HepG2 (cell line): ENCODE measurements around the gene TOMM6. TPM values are rescaled to one million over a fixed set of nuclear protein-coding genes. Genes with fewer than 3 reads are reported as not detected.

Source experiments
- AHR ChIP-seq: IDR thresholded peaks from 2 replicates; pipeline ENCODE4 v1.6.1; 2018; ENCODE audit warnings: missing genetic modification reagents, missing compliant biosample characterization
- CEBPG ChIP-seq: IDR thresholded peaks from 2 replicates; pipeline ENCODE4 v1.6.1; 2016
- CEBPZ ChIP-seq: IDR thresholded peaks from 2 replicates; pipeline ENCODE4 v1.6.1; 2012; ENCODE audit warnings: low read length, improper control_type of control experiment
- HNRNPL ChIP-seq: fragments of 200-400 bp; formaldehyde crosslinking; IDR thresholded peaks from 2 replicates; pipeline ENCODE4 v1.6.1; 2017; ENCODE audit warnings: mild to moderate bottlenecking, low read depth, low read length
- IRF1 ChIP-seq: sonication (generic); formaldehyde crosslinking; IDR thresholded peaks from 2 replicates; pipeline ENCODE4 v1.4.0; 2020; ENCODE audit warnings: low read depth, mild to moderate bottlenecking, missing genetic modification reagents
- JUNB ChIP-seq: sonication (generic); formaldehyde crosslinking; IDR thresholded peaks from 2 replicates; pipeline ENCODE4 v1.8.0; 2022; ENCODE audit warnings: missing genetic modification reagents, mild to moderate bottlenecking, borderline replicate concordance
- MAF1 ChIP-seq: sonication (generic); formaldehyde crosslinking; IDR thresholded peaks from 2 replicates; pipeline ENCODE4 v1.5.0; 2020; ENCODE audit warnings: missing genetic modification reagents, borderline replicate concordance
- MAX ChIP-seq: IDR thresholded peaks from 2 replicates; pipeline ENCODE4 v1.6.1; 2012; ENCODE audit warnings: inconsistent platforms
- NRL ChIP-seq: sonication (generic); formaldehyde crosslinking; IDR thresholded peaks from 2 replicates; pipeline ENCODE4 v1.5.0; 2020; ENCODE audit warnings: missing genetic modification reagents, mild to moderate bottlenecking, moderate library complexity, borderline replicate concordance
- POLR2AphosphoS2 ChIP-seq: IDR thresholded peaks from 2 replicates; pipeline ENCODE4 v1.6.1; 2011; ENCODE audit warnings: low read depth, low read length, improper control_type of control experiment
- RARA ChIP-seq: IDR thresholded peaks from 2 replicates; pipeline ENCODE4 v1.6.1; 2016; ENCODE audit warnings: missing genetic modification reagents, missing compliant biosample characterization
- RARG ChIP-seq: sonication (generic); formaldehyde crosslinking; IDR thresholded peaks from 2 replicates; pipeline ENCODE4 v1.4.0; 2020; ENCODE audit warnings: low read depth, mild to moderate bottlenecking, missing genetic modification reagents
- RBFOX2 ChIP-seq: fragments of 200-400 bp; formaldehyde crosslinking; IDR thresholded peaks from 2 replicates; pipeline ENCODE4 v1.6.1; 2017; ENCODE audit warnings: low read depth, mild to moderate bottlenecking, low read length
- SKIL ChIP-seq: sonication (generic); formaldehyde crosslinking; IDR thresholded peaks from 2 replicates; pipeline ENCODE4 v1.8.0; 2022; ENCODE audit warnings: missing genetic modification reagents, mild to moderate bottlenecking, moderate library complexity, borderline replicate concordance
- TGIF2 ChIP-seq: IDR thresholded peaks from 2 replicates; pipeline ENCODE4 v1.6.1; 2016; ENCODE audit warnings: control low read depth, missing compliant biosample characterization
- ZBTB33 ChIP-seq: sonication (generic); formaldehyde crosslinking; IDR thresholded peaks from 2 replicates; pipeline ENCODE4 v1.4.0; 2020; ENCODE audit warnings: missing genetic modification reagents
- ZBTB38 ChIP-seq: sonication (generic); formaldehyde crosslinking; IDR thresholded peaks from 2 replicates; pipeline ENCODE4 v1.5.1; 2020; ENCODE audit warnings: mild to moderate bottlenecking, missing genetic modification reagents
- ZNF335 ChIP-seq: sonication (generic); formaldehyde crosslinking; IDR thresholded peaks from 2 replicates; pipeline ENCODE4 v1.4.0; 2020; ENCODE audit warnings: missing genetic modification reagents
- ZNF768 ChIP-seq: sonication (generic); formaldehyde crosslinking; IDR thresholded peaks from 2 replicates; pipeline ENCODE4 v1.4.0; 2020; ENCODE audit warnings: missing genetic modification reagents
- ZNF878 ChIP-seq: sonication (generic); formaldehyde crosslinking; IDR thresholded peaks from 2 replicates; pipeline ENCODE4 v1.8.1; 2023; ENCODE audit warnings: mild to moderate bottlenecking, missing genetic modification reagents, moderate library complexity
- polyA plus RNA-seq, 8 experiments: library from polyadenylated mRNA; depleted of rRNA in 3 of 8; stranded (reverse) in 7 of 8; unstranded in 1 of 8; fragments of >200 nt; fragmentation: Illumina TruSeq in 4 of 8; extraction: Trizol in 4 of 8; gene quantifications; 2 replicates each; pipeline versions ENCODE4 v1.2.1 to v1.2.3, GENCODE V29; 2011 to 2016; ENCODE audit warnings: low read depth in 4 of 8, missing spikeins in 1 of 8, mixed read lengths in 1 of 8; ENCODE audit not compliant: insufficient read depth in 1 of 8
- total RNA-seq, 5 experiments: library from RNA; depleted of rRNA; stranded (reverse); fragments of >200 nt; fragmentation: Illumina TruSeq; extraction: Trizol; gene quantifications; 2 replicates each; pipeline ENCODE4 v1.2.3, GENCODE V29; 2016; ENCODE audit warnings: low read depth in 1 of 5
- TF ChIP-seq, protein P1 (sequence below): sonication (generic); formaldehyde crosslinking; IDR thresholded peaks from 2 replicates; pipeline ENCODE4 v1.5.1; 2020; ENCODE audit warnings: mild to moderate bottlenecking, missing genetic modification reagents, moderate library complexity

Gene TOMM6
- total and polyA plus RNA-seq, 2 of the 13 experiments (the other 11 are each of a cell fraction or from before 2014, with no cell fraction given), result 320 to 321 TPM

DNA sequence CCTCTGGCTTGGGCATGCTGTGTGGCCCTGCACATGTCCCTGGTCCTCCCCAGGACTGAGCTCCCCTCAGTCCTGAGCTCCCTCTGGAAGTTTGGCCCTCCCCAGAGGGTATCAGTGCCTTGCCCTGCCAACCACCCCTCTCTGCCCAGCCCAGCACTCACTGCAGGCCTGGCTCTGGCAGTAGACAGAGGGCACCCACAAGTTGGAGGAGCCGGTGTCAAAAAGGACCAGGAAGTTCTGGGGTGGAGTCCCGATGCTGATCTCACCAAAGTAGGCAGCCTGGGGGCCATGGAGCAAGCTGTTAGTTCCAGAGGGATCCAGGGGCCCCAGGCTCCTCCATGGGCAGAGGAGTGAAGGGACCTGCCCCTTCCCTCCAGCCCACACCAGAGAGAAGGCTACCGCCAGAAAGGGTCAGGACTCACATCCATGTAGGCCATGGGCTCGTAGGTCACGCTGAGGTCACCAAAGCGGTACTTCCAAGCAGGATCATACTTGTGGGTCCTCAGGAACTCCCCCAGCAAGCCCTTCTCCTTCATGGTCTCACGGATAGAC is 43.2 kb upstream of the TOMM6 start (continued):
- TF ChIP-seq POLR2AphosphoS2 (no peak), ZBTB33 (CRISPR knock-in tag) (peak; percentile 96), NRL (CRISPR knock-in tag) (peak; percentile 65), ZBTB38 (CRISPR knock-in tag) (peak; percentile 50; the same call in 1 of the 2 replicates), RARG (CRISPR knock-in tag) (no peak), ZNF768 (CRISPR knock-in tag) (peak; percentile 74; the same call in 1 of the 2 replicates), RARA (CRISPR knock-in tag) (peak; percentile 46; the same call in 1 of the 2 replicates), CEBPG (CRISPR knock-in tag) (no peak), HNRNPL (peak; percentile 65; the same call in 1 of the 2 replicates), MAX (0 out of 2 replicates have a peak, but pooled peaks have one; percentile 27), IRF1 (CRISPR knock-in tag) (no peak), AHR (CRISPR knock-in tag) (0 out of 2 replicates have a peak, but pooled peaks have one; percentile 35), MAF1 (CRISPR knock-in tag) (0 out of 2 replicates have a peak, but pooled peaks have one; percentile 37), TGIF2 (CRISPR knock-in tag) (0 out of 2 replicates have a peak, but pooled peaks have one; percentile 39), ZNF878 (no peak), RBFOX2 (peak; percentile 56), JUNB (CRISPR knock-in tag) (no peak), ZNF335 (CRISPR knock-in tag) (no peak), CEBPZ (no peak), SKIL (CRISPR knock-in tag) (no peak)
- TF ChIP-seq, protein P1, sequence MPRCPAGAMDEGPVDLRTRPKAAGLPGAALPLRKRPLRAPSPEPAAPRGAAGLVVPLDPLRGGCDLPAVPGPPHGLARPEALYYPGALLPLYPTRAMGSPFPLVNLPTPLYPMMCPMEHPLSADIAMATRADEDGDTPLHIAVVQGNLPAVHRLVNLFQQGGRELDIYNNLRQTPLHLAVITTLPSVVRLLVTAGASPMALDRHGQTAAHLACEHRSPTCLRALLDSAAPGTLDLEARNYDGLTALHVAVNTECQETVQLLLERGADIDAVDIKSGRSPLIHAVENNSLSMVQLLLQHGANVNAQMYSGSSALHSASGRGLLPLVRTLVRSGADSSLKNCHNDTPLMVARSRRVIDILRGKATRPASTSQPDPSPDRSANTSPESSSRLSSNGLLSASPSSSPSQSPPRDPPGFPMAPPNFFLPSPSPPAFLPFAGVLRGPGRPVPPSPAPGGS (CRISPR knock-in tag), result no peak
